ENCODE measurements around the gene ZNHIT2.
"Not testable (repeated sequence)": the region's sequence is repeated elsewhere in the genome, so short reads cannot be mapped to it uniquely, and the experiment has no call there.

ZNHIT2 gene

GRCh38 chr11:65121865-65122696, 4.6 kb upstream of the ZNHIT2 start, which contains the start of the genes FAU and MRPL49:
Gene FAU, minus strand, starts transcription at chr11:65122134. Its CDS starts 321 bp downstream, at chr11:65121813.
Gene MRPL49, plus strand, starts transcription at chr11:65122321. Its CDS starts 26 bp downstream, at chr11:65122347.
- Histone ChIP-seq H3K27ac (peak within 1 kb of the TSS; percentile 76 to 97 (median 92)), H3K4me3 (peak within 1 kb of the TSS; percentile 66 to 98 (median 91))

DNA sequence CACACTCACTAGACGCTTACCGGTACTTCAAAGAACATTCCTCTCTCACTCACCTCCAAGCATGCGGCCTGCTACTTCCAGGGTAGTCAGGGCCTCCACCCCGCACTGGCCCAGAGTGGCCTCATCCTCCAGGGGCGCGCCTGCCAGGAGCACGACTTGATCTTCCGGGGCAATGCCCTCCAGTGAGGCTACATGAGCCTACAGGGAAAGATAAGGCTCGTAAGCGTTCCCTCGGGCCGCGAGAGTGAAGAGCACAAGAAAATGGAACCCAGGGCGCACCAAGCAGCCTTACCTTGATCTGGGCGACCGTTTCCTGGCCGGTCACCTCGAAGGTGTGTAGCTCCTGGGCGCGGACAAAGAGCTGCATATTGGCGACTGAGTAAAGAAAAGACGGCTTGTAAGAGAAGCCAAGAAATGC, 4.0 kb upstream of the ZNHIT2 start:
- Histone ChIP-seq H3K4me3 (peak overlapping the region; percentile 66 to 98 (median 91)), H3K27ac (peak overlapping the region; percentile 76 to 97 (median 92))

DNA sequence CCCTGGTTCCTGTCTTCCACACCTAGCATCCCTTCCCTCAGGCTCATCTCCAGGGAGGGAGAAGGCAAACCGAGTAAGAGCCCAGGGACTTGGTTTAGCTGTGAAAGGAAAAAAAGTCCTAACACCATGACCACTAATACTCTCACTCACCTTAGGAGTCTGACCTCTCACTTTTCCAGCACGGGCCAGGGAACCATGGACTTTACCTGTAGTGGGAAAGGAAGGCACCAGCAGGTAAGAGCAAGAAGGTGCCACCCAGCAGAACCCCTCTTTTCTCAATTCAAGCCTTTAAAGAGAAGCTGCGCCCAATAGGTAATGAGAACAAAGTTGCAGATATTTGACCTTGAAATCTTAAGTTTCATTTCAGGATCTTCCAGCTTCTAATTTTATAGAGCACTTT, 3.3 kb upstream of the ZNHIT2 start:
- Histone ChIP-seq H3K27ac (peak overlapping the region in 15 of 21 experiments; percentile 83 to 97 (median 92)), H3K4me3 (peak overlapping the region; percentile 66 to 98 (median 91))

DNA sequence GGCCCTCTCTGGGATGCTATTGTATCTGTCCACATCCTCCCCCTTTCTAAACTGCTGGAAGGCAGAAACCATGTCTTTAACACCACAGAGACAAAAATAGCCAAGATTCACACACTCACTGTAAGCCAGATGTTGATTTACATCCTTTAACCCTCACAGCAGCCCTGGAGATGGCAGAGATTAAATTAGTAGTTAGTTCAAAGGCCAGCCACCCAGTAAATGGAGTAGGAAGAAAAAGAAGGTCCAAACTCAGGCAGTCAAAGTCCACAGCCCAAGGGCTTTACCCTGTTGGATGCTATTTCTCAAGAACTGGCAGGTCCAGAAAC, 2.1 kb upstream of the ZNHIT2 start:
- Histone ChIP-seq H3K4me3 (no peak overlapping the region), H3K27ac (peak overlapping the region in 5 of 21 experiments; percentile 4 to 97 (median 30))

- peak overlapping the region in 4 of 21 experiments; percentile 25 to 65 (median 28) for H3K27ac ChIP-seq
- not testable (repeated sequence) for H3K4me3 ChIP-seq
These were observed 1.6 kb upstream of the ZNHIT2 start for GRCh38 chr11:65118891-65119669.

- Histone ChIP-seq H3K27ac (peak overlapping the region in 6 of 21 experiments; percentile 6 to 92 (median 56)), H3K4me3 (peak overlapping the region in 1 of 7 experiments; percentile 86)
These were observed 766 bp upstream of the ZNHIT2 start for GRCh38 chr11:65118097-65118837.

- H3K4me3 ChIP-seq, result peak overlapping the region; percentile 50 to 88 (median 77)
- peak overlapping the region; percentile 60 to 95 (median 90) for H3K27ac ChIP-seq
These were observed 913 bp downstream of the ZNHIT2 start for GRCh38 chr11:65116370-65117205.

DNA sequence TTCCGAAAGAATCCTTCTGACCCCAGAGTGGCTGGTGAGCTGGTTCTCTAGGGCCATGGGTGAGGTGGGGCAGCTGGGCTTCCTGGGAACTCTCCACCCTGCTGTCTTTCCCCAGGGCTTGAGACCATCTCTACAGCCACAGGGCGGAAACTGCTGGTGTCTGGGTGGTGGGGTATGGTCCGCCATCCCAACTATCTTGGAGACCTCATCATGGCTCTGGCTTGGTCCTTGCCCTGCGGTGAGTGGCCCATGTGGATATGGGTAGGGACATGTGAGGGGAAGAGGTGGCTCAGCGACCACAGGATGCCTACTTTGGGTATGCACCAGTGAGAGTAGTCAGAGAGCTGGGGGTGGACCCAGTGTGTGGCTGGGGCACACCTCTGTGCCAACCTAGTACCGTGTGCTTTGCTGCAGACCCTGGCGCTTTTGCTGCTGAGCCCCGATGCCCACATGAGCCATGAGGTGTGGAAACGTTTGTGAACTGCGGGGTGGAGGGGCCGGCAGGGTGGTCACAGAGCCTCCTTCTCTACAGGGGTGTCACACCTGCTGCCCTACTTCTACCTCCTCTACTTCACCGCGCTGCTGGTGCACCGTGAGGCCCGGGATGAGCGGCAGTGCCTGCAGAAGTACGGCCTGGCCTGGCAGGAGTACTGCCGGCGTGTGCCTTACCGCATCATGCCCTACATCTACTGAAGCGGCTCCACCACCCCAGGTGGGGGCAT, 2.0 kb downstream of the ZNHIT2 start:
- Histone ChIP-seq H3K4me3 (peak overlapping the region in 1 of 7 experiments; percentile 86), H3K27ac (peak overlapping the region in 1 of 21 experiments; percentile 90)

GRCh38 chr11:65114538-65115171, 2.8 kb downstream of the ZNHIT2 start:
- Histone ChIP-seq H3K4me3 (no peak overlapping the region), H3K27ac (no peak overlapping the region)

DNA sequence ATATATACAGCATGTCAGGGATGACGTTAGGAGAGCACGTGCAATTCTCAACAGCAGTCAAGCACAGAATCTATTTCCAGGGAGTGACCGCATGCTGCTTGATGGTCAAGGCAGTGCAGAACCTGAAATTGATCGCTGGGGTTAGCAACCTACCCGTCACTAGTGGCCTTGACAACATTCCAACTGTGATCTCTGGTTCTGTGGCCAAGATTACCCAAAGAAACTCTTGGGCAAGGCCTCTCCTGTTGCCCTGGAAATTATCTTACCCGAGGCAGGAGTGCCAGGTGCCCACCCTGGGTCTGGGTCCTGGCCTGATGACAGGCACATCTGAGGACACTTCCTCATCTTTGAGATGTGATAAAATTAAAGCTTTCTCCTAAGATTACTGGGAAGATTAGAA, 3.7 kb downstream of the ZNHIT2 start:
- no peak overlapping the region for H3K27ac ChIP-seq
- H3K4me3 ChIP-seq, result no peak overlapping the region

- H3K27ac ChIP-seq, result peak overlapping the region in 6 of 21 experiments; percentile 32 to 76 (median 50)
- peak overlapping the region in 5 of 7 experiments; percentile 33 to 52 (median 37) for H3K4me3 ChIP-seq
These were observed 4.1 kb downstream of the ZNHIT2 start for GRCh38 chr11:65113361-65113756.

GRCh38 chr11:65112546-65113360, 4.7 kb downstream of the ZNHIT2 start:
- peak overlapping the region in 18 of 21 experiments; percentile 11 to 78 (median 50) for H3K27ac ChIP-seq
- H3K4me3 ChIP-seq, result peak overlapping the region; percentile 33 to 52 (median 37)

GRCh38 chr11:65111744-65112545, 5.6 kb downstream of the ZNHIT2 start, which contains the start of gene TM7SF2:
Gene TM7SF2, plus strand, starts transcription at chr11:65111872. Its CDS starts 144 bp downstream, at chr11:65112016.
- Histone ChIP-seq H3K27ac (peak within 1 kb of the TSS in 18 of 21 experiments; percentile 11 to 78 (median 51)), H3K4me3 (peak within 1 kb of the TSS; percentile 33 to 52 (median 37))

GRCh38 chr11:65111159-65111743, 6.2 kb downstream of the ZNHIT2 start:
- Histone ChIP-seq H3K4me3 (peak overlapping the region in 5 of 7 experiments; percentile 33 to 52 (median 40)), H3K27ac (peak overlapping the region in 4 of 21 experiments; percentile 18 to 58 (median 44))

GRCh38 chr11:65110354-65110861, 7.1 kb downstream of the ZNHIT2 start:
- H3K27ac ChIP-seq, result peak overlapping the region in 7 of 21 experiments; percentile 11 to 58 (median 37)
- H3K4me3 ChIP-seq, result no peak overlapping the region

All from skin epidermis (tissue), 12 donors.